ENCODE results near the gene LRRN3.

GRCh38 chr7:111104710-111105109, 13.8 kb downstream of the LRRN3 start:
- TF ChIP-seq MAZ (IDR thresholded peaks at IDR 0.05; ENCODE audit: borderline replicate concordance, low read depth, low read length) (no peak), RAD21 (IDR thresholded peaks at IDR 0.05; ENCODE audit: low read length) (no peak), POLR2A (IDR thresholded peaks at IDR 0.05; ENCODE audit: low read depth, low read length) (no peak), FOS (IDR thresholded peaks at IDR 0.05; ENCODE audit: low read depth, low read length) (no peak), SMC3 (IDR thresholded peaks at IDR 0.05; ENCODE audit: low read depth, low read length) (no peak), CEBPB (IDR thresholded peaks at IDR 0.05; ENCODE audit: low read depth, low read length) (no peak), RFX5 (IDR thresholded peaks at IDR 0.05; ENCODE audit: low read depth, low read length) (no peak)
- TF ChIP-seq, protein P1, sequence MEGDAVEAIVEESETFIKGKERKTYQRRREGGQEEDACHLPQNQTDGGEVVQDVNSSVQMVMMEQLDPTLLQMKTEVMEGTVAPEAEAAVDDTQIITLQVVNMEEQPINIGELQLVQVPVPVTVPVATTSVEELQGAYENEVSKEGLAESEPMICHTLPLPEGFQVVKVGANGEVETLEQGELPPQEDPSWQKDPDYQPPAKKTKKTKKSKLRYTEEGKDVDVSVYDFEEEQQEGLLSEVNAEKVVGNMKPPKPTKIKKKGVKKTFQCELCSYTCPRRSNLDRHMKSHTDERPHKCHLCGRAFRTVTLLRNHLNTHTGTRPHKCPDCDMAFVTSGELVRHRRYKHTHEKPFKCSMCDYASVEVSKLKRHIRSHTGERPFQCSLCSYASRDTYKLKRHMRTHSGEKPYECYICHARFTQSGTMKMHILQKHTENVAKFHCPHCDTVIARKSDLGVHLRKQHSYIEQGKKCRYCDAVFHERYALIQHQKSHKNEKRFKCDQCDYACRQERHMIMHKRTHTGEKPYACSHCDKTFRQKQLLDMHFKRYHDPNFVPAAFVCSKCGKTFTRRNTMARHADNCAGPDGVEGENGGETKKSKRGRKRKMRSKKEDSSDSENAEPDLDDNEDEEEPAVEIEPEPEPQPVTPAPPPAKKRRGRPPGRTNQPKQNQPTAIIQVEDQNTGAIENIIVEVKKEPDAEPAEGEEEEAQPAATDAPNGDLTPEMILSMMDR (conservative IDR thresholded peaks at IDR 0.05; ENCODE audit: low read depth, low read length): no peak
- TF ChIP-seq, protein P2, sequence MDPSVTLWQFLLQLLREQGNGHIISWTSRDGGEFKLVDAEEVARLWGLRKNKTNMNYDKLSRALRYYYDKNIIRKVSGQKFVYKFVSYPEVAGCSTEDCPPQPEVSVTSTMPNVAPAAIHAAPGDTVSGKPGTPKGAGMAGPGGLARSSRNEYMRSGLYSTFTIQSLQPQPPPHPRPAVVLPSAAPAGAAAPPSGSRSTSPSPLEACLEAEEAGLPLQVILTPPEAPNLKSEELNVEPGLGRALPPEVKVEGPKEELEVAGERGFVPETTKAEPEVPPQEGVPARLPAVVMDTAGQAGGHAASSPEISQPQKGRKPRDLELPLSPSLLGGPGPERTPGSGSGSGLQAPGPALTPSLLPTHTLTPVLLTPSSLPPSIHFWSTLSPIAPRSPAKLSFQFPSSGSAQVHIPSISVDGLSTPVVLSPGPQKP (IDR thresholded peaks at IDR 0.05; ENCODE audit: borderline replicate concordance, low read depth, low read length): no peak
- TF ChIP-seq, protein P3, sequence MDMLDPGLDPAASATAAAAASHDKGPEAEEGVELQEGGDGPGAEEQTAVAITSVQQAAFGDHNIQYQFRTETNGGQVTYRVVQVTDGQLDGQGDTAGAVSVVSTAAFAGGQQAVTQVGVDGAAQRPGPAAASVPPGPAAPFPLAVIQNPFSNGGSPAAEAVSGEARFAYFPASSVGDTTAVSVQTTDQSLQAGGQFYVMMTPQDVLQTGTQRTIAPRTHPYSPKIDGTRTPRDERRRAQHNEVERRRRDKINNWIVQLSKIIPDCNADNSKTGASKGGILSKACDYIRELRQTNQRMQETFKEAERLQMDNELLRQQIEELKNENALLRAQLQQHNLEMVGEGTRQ (IDR thresholded peaks at IDR 0.05; ENCODE audit: low read depth, low read length): no peak
